PC-9 (cell line): Measurements from ENCODE around the gene P4HA2. TPM values are rescaled to one million over a fixed set of nuclear protein-coding genes. Genes with fewer than 3 reads are reported as not detected.

ENCODE experiments used
- BruUV-seq: library from RNA; stranded (reverse); fragments of 400-500 nt; replicated peaks from 2 replicates; lab custom pipeline; 2021; lab: Mats Ljungman, UMichigan
- CTCF ChIA-PET: fragments of 300-600 bp; sonication (Branson Sonifier 250); formaldehyde crosslinking; loops from one replicate; lab custom pipeline; 2022; ENCODE audit warnings: antibody characterized with exemption; lab: Charles Lee
- POLR2A ChIA-PET: fragments of 300-600 bp; sonication (Branson Sonifier 250); formaldehyde crosslinking; loops from one replicate; lab custom pipeline; 2022; ENCODE audit warnings: antibody characterized with exemption; ENCODE audit not compliant: unreplicated experiment; lab: Charles Lee
- DNase-seq, 2 experiments: peaks; one replicate each; pipeline versions ENCODE4 v3.0.0 to v3.0.0-alpha.2; 2015 to 2022; ENCODE audit warnings: mixed read lengths in 1 of 2
- H2AFZ ChIP-seq: fragments of 200-600 bp; sonication (generic); 2 replicates; pipeline ENCODE4 v1.8.1; 2017; ENCODE audit warnings: antibody characterized with exemption
- H3F3A ChIP-seq: fragments of 200-600 bp; sonication (generic); 2 replicates; pipeline ENCODE4 v1.8.1; 2017; ENCODE audit warnings: antibody characterized with exemption, mild to moderate bottlenecking, low read depth; ENCODE audit not compliant: insufficient read depth
- H3K27ac ChIP-seq: fragments of 200-600 bp; sonication (generic); 2 replicates; pipeline ENCODE4 v1.6.1; 2016; ENCODE audit warnings: mixed run types
- H3K27me3 ChIP-seq: fragments of 200-600 bp; sonication (generic); 2 replicates; pipeline ENCODE4 v1.6.1; 2016; ENCODE audit warnings: low read depth, mixed run types; ENCODE audit not compliant: insufficient read depth
- H3K36me3 ChIP-seq: fragments of 200-600 bp; sonication (generic); 2 replicates; pipeline ENCODE4 v1.6.1; 2016; ENCODE audit warnings: low read depth, mixed run types
- H3K4me1 ChIP-seq: fragments of 200-600 bp; sonication (generic); replicated peaks from 2 replicates; pipeline ENCODE4 v1.6.1; 2016; ENCODE audit warnings: mixed run types; ENCODE audit not compliant: insufficient read depth
- H3K4me2 ChIP-seq: fragments of 200-600 bp; sonication (generic); 2 replicates; pipeline ENCODE4 v1.6.1; 2017; ENCODE audit warnings: mixed run types
- H3K4me3 ChIP-seq: fragments of 200-600 bp; sonication (generic); 2 replicates; pipeline ENCODE4 v1.6.1; 2016; ENCODE audit warnings: mixed run types
- H3K79me2 ChIP-seq: fragments of 200-600 bp; sonication (generic); 2 replicates; pipeline ENCODE4 v1.6.1; 2017; ENCODE audit warnings: low read depth, mixed run types
- H3K9me2 ChIP-seq: fragments of 200-600 bp; sonication (generic); 2 replicates; pipeline ENCODE4 v1.8.1; 2017; ENCODE audit warnings: mild to moderate bottlenecking; ENCODE audit not compliant: insufficient read depth
- H3K9me3 ChIP-seq: fragments of 200-600 bp; sonication (generic); 2 replicates; pipeline ENCODE4 v1.8.1; 2016; ENCODE audit warnings: low read depth; ENCODE audit not compliant: insufficient read depth
- H4K20me1 ChIP-seq: fragments of 200-600 bp; sonication (generic); 2 replicates; pipeline ENCODE4 v1.8.1; 2017; ENCODE audit not compliant: insufficient read depth
- EZH2 ChIP-seq: fragments of 200-600 bp; sonication (generic); IDR thresholded peaks from 2 replicates; pipeline ENCODE4 v1.8.0; 2017; ENCODE audit warnings: antibody characterized with exemption, low read depth
- intact Hi-C: fragments of 100-400 bp; cut with micrococcal nuclease; formaldehyde crosslinking; loops from one replicate; pipeline ENCODE4 v1.10.0; 2022; ENCODE audit not compliant: unreplicated experiment
- total RNA-seq: library from RNA; stranded (reverse); gene quantifications from 2 replicates; pipeline ENCODE4 v1.2.3, GENCODE V29; 2021
- TF ChIP-seq, protein P1 (sequence below): fragments of 200-600 bp; sonication (generic); conservative IDR thresholded peaks from 2 replicates; pipeline ENCODE4 v1.6.1; 2017; ENCODE audit warnings: mixed run types, antibody characterized with exemption, mild to moderate bottlenecking, moderate library complexity

Gene P4HA2
- total RNA-seq, 1 experiment from 2014 or later = 21.7 TPM

DNA sequence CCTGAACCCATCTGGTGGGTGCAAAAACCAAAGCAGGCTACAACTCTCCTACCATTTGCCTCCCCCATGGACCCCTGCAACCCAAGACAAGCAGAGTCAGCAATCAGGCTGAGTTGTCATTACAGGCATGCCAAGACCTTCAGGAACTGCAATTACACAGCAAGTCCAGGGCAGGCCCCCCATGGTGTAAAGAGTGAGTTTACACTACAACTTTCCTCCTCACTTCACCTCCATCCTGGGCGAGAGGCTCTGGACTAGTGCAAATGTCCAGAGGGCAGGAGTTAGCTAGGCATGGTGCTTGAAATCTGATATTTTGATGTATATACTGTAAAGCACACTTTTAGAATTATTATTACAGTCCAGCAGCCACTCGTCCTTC lies 7.0 kb upstream of the P4HA2 start:
- H3K27ac ChIP-seq = no peak overlapping the region
- CTCF ChIA-PET = no interaction called here
- H3K9me2 ChIP-seq = no peaks in the 10 kb centered on the region
- H3K27me3 ChIP-seq = no peaks in the 10 kb centered on the region
- H3F3A ChIP-seq = no peaks in the 10 kb centered on the region
- TF ChIP-seq, protein P1, sequence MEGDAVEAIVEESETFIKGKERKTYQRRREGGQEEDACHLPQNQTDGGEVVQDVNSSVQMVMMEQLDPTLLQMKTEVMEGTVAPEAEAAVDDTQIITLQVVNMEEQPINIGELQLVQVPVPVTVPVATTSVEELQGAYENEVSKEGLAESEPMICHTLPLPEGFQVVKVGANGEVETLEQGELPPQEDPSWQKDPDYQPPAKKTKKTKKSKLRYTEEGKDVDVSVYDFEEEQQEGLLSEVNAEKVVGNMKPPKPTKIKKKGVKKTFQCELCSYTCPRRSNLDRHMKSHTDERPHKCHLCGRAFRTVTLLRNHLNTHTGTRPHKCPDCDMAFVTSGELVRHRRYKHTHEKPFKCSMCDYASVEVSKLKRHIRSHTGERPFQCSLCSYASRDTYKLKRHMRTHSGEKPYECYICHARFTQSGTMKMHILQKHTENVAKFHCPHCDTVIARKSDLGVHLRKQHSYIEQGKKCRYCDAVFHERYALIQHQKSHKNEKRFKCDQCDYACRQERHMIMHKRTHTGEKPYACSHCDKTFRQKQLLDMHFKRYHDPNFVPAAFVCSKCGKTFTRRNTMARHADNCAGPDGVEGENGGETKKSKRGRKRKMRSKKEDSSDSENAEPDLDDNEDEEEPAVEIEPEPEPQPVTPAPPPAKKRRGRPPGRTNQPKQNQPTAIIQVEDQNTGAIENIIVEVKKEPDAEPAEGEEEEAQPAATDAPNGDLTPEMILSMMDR = no peak
- no peak for TF ChIP-seq EZH2
- H4K20me1 ChIP-seq = no peaks in the 10 kb centered on the region
- no peak for DNase-seq
- POLR2A ChIA-PET = interaction anchor here (0.7 kb wide), 1 partner anchor 15 kb away, joined by 12 read pairs; no protein-coding TSS in a partner anchor
- no peak overlapping the region for H3K4me2 ChIP-seq
- no peaks in the 10 kb centered on the region for H3K36me3 ChIP-seq
- intact Hi-C loops = no loop called here
- H3K4me1 ChIP-seq = no peaks in the 10 kb centered on the region
- H2AFZ ChIP-seq = no peak overlapping the region
- no TSS peak for BruUV-seq
- no peaks in the 10 kb centered on the region for H3K9me3 ChIP-seq
- H3K4me3 ChIP-seq = no peak overlapping the region
- no peaks in the 10 kb centered on the region for H3K79me2 ChIP-seq

DNA sequence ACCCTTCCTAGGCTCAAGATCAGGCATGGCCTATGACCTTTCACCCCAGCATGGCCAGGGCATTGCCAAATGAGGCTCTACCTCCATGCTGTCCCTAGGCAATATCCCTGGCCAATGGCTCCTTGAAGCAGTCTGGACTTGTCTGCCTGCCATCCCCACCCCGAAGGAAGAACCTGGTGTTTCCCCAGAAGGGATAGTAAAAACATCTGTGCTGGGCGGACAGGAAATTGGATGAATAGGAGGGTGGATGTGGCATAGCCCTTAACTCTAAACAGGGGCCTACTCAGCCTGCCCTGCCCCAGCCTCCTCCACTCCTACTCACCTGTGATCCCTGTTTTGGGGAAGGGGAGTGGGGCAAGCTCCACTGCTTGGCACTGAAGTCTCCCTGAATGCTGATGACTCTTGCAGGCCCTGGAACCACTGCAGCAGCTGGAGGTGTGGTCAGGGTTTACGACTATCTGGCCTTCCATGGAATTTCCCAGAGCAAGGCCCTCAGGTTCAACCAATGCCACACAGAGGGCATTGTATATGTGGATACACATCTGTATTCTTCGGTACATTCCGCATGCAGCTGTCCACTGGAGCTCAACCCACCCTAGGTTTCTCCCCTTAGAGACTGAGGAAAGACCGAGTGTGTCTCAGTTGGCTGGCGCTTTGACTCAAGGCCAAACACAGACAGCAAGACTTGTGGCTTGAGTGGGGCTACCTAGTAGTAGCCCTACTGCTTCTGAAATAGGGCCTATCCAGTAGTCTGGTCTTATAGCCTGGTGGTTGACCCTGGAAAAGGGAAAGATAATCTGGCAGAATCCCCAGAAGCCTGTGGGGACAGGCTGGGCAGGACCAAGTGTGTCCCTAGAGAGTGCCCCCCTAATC lies 6.4 kb upstream of the P4HA2 start:
- intact Hi-C loops = no loop called here
- Histone ChIP-seq H3K4me3 (no peak overlapping the region), H3K27ac (no peak overlapping the region), H3K79me2 (no peaks in the 10 kb centered on the region), H4K20me1 (no peaks in the 10 kb centered on the region), H3K4me2 (no peak overlapping the region), H3K27me3 (no peaks in the 10 kb centered on the region), H3K36me3 (no peaks in the 10 kb centered on the region), H3F3A (no peaks in the 10 kb centered on the region), H3K4me1 (no peaks in the 10 kb centered on the region), H2AFZ (no peak overlapping the region), H3K9me3 (no peaks in the 10 kb centered on the region), H3K9me2 (no peaks in the 10 kb centered on the region)
- ChIA-PET POLR2A (no interaction called here), CTCF (no interaction called here)
- TF ChIP-seq, protein P1 = no peak
- TF ChIP-seq EZH2 = no peak
- no TSS peak for BruUV-seq
- no peak for DNase-seq

DNA sequence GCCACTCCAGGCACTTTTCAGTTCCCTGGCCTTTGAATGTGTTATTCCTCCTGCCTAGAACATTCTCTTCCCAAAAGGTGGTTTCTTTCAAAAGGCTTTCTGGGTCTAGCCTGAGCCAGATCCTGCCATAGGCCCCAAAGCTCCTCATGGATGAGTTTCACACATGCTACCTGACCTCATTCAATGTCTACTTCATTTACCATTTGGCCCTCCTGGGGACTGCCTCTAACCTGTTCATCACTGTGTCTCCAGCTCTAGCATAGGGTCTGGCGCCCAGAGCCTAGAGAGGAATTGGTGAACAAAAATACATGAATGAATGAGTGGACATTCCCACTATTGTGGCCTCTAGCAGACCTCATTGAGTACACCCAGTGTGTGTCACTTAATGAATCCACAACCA lies 5.4 kb upstream of the P4HA2 start:
- H3K79me2 ChIP-seq = no peaks in the 10 kb centered on the region
- H2AFZ ChIP-seq = no peak overlapping the region
- no peaks in the 10 kb centered on the region for H3K9me2 ChIP-seq
- H3K27me3 ChIP-seq = no peaks in the 10 kb centered on the region
- H3K27ac ChIP-seq = no peak overlapping the region
- ChIA-PET POLR2A (no interaction called here), CTCF (no interaction called here)
- DNase-seq = no peak
- H3K9me3 ChIP-seq = no peaks in the 10 kb centered on the region
- H4K20me1 ChIP-seq = no peaks in the 10 kb centered on the region
- no peak for TF ChIP-seq EZH2
- TF ChIP-seq, protein P1 = no peak
- H3K4me3 ChIP-seq = no peak overlapping the region
- no peaks in the 10 kb centered on the region for H3K4me1 ChIP-seq
- no TSS peak for BruUV-seq
- no peaks in the 10 kb centered on the region for H3F3A ChIP-seq
- intact Hi-C loops = no loop called here
- H3K36me3 ChIP-seq = no peaks in the 10 kb centered on the region
- no peak overlapping the region for H3K4me2 ChIP-seq
